ENCODE results near the gene ANO9.

Gene ANO9

GRCh38 chr11:398826-399225, 43.0 kb downstream of the ANO9 start:
- TF ChIP-seq CTCF (IDR thresholded peaks at IDR 0.05; ENCODE audit: low read depth, low read length) = no peak
- DNase-seq (ENCODE audit: low read depth, low spot score) = no peak
- no peak overlapping the region for H3K4me3 ChIP-seq (ENCODE audit: low read depth, low read length)
- in situ Hi-C loops (cut with HindIII; ENCODE audit: low sequenced_read_pairs) = no loop called here

GRCh38 chr11:396948-397548, 44.8 kb downstream of the ANO9 start:
- in situ Hi-C loops (cut with HindIII; ENCODE audit: low sequenced_read_pairs) = no loop called here
- peak; percentile 62 for TF ChIP-seq CTCF (IDR thresholded peaks at IDR 0.05; ENCODE audit: low read depth, low read length)
- DNase-seq (ENCODE audit: low read depth, low spot score) = peak; percentile 66
- H3K4me3 ChIP-seq (ENCODE audit: low read depth, low read length) = peak overlapping the region; percentile 28

GRCh38 chr11:396511-396947, 45.3 kb downstream of the ANO9 start:
- peak; percentile 45 for TF ChIP-seq CTCF (IDR thresholded peaks at IDR 0.05; ENCODE audit: low read depth, low read length)
- in situ Hi-C loops (cut with HindIII; ENCODE audit: low sequenced_read_pairs) = no loop called here
- H3K4me3 ChIP-seq (ENCODE audit: low read depth, low read length) = no peak overlapping the region
- DNase-seq (ENCODE audit: low read depth, low spot score) = no peak

- in situ Hi-C loops (cut with HindIII; ENCODE audit: low sequenced_read_pairs) = no loop called here
- no peak for DNase-seq (ENCODE audit: low read depth, low spot score)
- no peak for TF ChIP-seq CTCF (IDR thresholded peaks at IDR 0.05; ENCODE audit: low read depth, low read length)
- H3K4me3 ChIP-seq (ENCODE audit: low read depth, low read length) = no peak overlapping the region
These were observed 45.9 kb downstream of the ANO9 start for GRCh38 chr11:395866-396265.

- TF ChIP-seq CTCF (IDR thresholded peaks at IDR 0.05; ENCODE audit: low read depth, low read length) = no peak
- in situ Hi-C loops (cut with HindIII; ENCODE audit: low sequenced_read_pairs) = no loop called here
- no peak overlapping the region for H3K4me3 ChIP-seq (ENCODE audit: low read depth, low read length)
- no peak for DNase-seq (ENCODE audit: low read depth, low spot score)
These were observed 46.8 kb downstream of the ANO9 start for GRCh38 chr11:394858-395655.

- no peak for TF ChIP-seq CTCF (IDR thresholded peaks at IDR 0.05; ENCODE audit: low read depth, low read length)
- in situ Hi-C loops (cut with HindIII; ENCODE audit: low sequenced_read_pairs) = no loop called here
- DNase-seq (ENCODE audit: low read depth, low spot score) = peak; percentile 48
- H3K4me3 ChIP-seq (ENCODE audit: low read depth, low read length) = no peak within 1 kb of the TSS
These were observed 47.6 kb downstream of the ANO9 start, which contains the start of gene PKP3 for GRCh38 chr11:394034-394857. Gene PKP3, plus strand, starts transcription at chr11:394209. Its CDS starts 84 bp downstream, at chr11:394293.

Data from astrocyte of the spinal cord (primary cell).